ENCODE data around the gene GABRR2.

The GABRR2 gene

GRCh38 chr6:89291256-89291819 is 23.8 kb downstream of the GABRR2 start:
- DNase-seq (ENCODE audit: low spot score) = no peak

DNA sequence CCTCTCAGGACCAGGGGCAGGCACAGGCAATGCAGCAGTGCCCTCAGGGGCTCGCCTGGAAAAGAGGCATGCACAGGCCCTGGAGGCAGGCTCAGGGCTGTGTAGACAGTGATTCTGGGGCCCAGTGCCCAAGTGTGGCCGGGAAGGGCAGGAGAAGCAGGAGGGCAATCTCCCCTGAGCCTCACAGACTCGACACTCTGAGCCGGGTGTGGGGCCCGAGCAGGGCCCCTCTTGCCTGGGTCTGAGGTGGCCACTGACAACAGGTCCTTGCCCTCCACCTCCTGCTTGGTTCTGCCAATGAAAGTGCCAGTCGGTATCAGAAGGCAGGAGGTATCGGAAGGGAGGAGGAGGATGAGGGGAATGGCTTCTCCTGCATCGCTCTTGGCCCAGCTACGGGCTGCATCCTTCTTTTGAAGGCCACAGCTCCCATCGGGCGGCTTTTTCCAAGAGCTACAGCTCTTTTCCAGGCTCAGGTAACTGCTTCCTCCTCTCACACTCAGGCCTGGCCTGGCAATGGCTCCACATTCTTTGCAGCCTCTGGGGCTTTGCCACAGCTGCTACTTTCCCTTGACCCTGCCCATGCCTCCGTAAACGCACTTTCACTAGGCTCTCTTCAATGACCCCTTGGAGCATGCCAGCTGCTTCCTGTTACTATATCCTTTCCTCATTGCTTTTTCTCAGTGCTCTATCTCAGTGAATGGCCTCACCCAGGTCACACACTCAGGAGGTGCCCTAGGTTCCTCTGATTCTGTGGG is 24.5 kb downstream of the GABRR2 start:
- no peak for DNase-seq (ENCODE audit: low spot score)

- no peak for DNase-seq (ENCODE audit: low spot score)
Measured at GRCh38 chr6:89289710-89290109, 25.4 kb downstream of the GABRR2 start.

DNA sequence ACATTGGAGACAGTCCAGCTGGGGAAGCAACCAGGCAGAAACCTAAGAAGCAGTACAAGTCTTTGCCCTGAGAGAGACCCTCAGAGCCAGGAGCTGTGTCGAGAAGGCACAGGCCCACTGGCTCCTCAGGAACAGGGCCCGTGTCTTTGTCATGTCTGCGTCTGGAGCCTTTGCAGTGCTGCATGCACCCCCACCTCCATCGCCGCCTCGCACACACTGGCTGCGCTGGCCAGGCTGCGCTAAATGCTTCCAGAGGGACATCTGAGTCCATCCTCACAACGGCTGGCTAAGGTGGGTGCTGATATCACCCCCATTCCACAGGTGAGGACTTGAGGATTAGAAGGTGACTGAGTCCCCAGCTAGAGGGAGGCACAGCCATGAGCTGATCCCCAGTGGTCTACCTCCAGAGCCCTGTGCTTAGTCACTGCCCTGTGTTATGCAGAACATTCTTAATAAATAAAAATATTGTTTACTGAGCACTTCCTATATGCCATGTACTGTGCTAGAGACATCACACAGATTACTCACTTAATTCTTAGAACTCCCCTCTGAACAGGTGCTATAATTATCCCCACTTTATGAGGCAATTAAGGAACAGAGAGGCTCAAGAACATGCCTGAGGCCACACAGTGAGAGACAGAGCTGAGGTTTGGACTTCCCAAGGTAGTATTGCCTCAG is 27.6 kb downstream of the GABRR2 start:
- DNase-seq (ENCODE audit: low spot score) = no peak

DNA sequence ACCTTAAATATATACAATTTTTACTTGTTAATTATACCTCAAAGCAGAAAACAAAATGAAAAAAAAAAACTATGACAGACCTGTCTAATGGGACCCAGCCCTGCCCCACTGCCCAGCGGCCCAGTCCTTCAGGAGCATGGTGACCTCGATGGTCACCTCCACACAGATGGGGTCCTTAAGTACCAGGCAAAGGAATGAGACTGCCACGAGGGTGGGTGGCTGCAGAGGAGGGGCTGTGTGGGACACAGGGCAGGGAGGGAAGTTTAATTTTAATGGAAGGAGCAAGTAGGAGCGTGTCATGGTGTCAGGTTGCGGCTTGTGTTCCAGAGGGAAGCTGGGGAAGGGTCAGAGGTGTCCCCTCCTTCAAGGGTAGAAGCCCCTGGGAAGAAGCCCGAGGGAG is 28.6 kb downstream of the GABRR2 start:
- DNase-seq (ENCODE audit: low spot score) = no peak

- DNase-seq (ENCODE audit: low spot score) = no peak
Measured at GRCh38 chr6:89284963-89285735, 29.9 kb downstream of the GABRR2 start.

DNA sequence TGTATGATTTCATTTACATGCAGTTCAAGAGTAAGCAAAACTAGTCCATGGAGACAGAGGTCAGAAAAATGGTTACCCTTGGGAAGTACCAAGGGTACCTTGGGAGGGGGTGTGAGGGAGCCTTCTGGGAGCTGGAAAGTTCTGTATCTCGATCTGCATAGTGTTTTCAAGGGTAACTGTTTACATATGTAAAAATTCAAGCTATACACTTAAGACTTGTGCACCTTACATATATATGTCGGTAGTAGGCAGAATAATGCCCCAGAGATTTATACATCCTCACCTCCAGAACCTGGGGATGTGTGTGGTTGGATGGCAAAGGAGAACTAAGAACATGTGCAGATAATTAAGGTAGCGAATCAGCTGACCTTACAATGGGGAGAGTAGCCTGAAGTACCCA is 31.0 kb downstream of the GABRR2 start:
- DNase-seq (ENCODE audit: low spot score) = no peak

DNA sequence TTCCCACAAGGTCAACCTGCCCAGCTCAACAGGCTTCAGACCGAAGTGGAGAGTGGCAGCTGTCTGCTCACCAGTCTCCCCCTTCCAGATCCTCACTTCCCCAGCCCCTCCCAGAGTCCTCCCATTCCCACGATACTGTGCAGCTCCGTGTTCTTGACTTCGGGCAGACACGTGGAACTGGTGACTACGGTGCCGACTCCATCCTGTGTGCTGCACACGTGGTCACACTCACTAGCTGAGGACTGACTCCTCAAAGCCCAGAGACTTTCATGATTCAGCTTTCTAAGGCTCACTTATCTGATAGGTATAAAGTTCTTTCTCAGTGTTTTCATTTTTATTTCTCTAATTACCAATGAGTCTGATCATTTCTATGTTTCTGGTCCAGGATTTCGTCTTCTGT is 32.4 kb downstream of the GABRR2 start:
- DNase-seq (ENCODE audit: low spot score) = no peak

- peak; percentile 32 for DNase-seq (ENCODE audit: low spot score)
Measured at GRCh38 chr6:89281779-89282246, 33.3 kb downstream of the GABRR2 start.

DNA sequence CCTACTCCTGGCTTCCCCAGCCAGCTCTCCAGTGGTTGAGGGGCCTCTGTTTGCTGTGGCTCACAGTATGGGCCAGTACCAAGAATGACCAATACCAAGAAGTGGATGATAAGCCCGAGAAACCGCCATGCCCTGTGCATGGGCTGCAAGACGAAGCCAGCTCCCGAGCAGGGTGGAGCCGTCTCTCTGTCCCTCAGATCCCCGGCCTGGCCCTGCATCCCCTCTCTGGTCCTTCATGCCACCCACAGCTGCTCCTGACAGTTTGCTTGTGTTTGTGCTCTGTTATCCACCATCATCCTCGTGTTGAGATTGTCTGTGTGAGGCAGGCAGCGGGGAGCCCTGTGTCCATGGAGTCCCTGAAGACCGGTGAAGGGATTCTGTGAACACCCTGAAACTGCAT is 36.1 kb downstream of the GABRR2 start:
- DNase-seq (ENCODE audit: low spot score) = no peak

DNA sequence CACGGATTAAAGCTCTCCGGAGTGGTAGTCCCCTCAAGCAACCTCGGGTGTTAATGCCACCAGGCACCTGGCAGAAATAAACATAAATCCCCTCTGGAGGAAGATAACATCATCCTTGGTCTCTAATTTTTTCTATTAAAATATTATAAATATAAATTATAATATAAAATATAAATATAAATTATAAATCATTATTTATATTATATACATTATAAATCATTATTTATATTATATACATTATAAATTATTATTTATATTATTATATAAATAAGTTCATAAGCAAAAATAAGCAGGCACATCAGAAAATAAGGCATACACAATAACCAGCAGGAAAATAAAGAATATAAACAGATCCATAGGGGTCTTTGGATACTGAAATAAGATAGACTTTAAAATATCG is 39.2 kb downstream of the GABRR2 start:
- DNase-seq (ENCODE audit: low spot score) = no peak

DNA sequence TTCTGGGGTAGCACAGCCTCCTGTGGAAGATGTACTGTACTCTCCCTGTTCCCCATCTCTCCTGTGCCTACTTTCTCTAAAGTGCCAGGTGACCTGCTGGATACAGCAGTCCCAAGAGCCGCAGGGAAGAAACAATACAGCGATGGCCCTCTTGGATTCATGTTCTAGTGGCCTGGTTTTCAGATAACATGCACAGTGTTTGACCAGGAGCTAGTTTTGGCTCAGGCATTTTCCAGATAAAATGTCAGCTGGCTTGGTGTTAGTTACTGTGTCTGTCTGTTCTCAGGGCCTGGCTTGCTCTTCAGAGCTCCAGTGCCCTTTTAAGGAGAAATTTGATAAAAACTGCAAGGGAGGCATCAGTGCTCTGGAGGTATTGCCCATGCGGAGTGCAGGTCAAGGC is 41.3 kb downstream of the GABRR2 start:
- no peak for DNase-seq (ENCODE audit: low spot score)

GRCh38 chr6:89272596-89272995 is 42.5 kb downstream of the GABRR2 start:
- no peak for DNase-seq (ENCODE audit: low spot score)

DNA sequence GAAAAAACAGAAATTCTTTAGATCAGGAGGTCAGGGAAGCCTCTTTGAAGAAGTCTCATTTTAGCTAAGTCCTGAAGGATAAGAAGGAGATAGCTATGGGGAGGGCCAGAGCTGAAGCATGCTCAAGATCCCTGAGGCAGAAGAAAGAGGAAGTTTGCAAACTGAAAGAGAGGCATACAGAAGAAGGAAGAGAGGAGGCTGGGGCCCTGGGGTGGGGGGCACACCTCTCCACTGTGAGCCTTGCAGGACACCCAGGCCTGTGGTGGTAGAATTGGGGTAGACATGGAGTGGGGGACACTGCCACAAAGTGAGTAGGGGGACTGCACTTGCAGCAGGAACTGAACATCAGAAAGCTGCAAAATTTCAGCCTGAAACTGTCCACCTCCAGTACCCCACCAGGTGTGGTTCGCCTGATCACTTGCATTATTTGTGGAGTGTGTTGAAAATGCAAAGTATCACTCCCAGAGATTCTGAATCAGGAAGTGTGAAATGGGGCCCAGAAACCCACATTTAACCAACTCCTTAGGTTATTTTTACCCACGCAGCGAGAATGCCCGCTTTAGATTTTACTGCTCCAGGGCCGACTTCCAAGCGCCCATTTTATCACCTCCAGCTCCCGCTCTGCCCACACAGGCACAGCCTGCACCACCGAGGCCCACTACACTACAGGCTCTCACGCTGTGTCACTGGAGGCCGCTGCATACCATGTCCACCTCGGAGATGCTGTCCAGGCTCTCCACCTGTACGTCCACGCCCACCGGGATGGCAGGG is 44.0 kb downstream of the GABRR2 start:
- no peak for DNase-seq (ENCODE audit: low spot score)

DNA sequence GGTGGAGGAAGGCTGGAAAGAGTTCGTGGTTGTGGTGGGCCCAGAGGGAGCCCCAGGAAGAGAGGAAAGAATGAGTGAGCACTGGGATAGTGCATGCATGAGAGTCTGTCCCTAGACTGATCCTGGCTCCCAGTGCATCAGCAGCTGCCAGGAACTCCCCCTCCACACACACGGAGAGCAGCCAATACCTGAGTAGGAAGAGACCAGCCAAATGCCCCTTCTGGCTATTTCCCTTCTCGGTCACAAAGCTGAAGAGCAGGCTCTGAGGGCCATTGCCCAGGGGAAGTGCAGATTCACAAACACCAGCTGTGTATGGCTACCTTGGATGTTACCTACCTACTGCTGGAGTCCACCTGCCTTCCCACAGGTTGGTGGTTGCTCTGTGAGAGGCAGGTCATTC is 45.1 kb downstream of the GABRR2 start:
- DNase-seq (ENCODE audit: low spot score) = no peak

GRCh38 chr6:89269252-89269651 is 45.8 kb downstream of the GABRR2 start:
- no peak for DNase-seq (ENCODE audit: low spot score)

DNA sequence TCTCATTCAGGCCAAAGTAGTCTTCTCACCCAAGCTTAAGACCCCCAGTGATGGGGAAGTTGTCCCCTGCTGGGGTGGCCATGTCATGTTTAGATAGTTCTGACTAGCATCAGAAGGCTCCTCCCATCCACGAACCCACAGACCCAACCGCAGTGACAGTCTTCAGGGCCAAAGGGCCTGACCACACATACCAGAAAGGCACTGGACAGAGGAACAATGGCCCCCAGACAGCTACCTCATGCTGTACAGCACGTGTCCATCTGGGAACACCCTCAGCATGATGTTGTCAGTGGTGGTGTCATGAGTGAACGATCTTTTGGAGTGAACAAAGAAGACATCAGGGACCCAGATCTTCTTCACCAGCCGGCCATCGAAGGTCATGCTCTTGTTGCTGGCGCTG is 46.3 kb downstream of the GABRR2 start:
- DNase-seq (ENCODE audit: low spot score) = no peak

GRCh38 chr6:89267918-89268317 is 47.2 kb downstream of the GABRR2 start:
- DNase-seq (ENCODE audit: low spot score) = no peak

GRCh38 chr6:89264296-89264695 is 50.8 kb downstream of the GABRR2 start:
- no peak for DNase-seq (ENCODE audit: low spot score)

DNA sequence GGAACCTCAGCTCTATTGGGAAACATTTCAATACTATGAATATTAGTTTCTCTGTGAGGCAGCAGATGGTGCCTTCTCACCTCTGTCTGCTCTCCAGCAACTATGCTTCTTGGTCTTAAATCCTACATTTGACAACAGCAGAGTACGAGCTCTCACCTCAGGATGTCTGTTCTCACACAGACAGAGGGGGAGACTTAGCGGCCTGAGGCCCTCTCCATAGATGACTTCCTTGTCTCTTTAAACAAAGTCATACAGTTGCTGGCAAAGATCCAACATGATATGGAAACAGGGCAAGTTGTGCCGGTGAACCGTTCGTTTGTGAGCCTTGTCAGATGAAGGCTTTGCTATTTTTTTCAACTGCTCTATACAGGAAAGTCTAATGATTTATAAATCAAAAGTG is 54.3 kb downstream of the GABRR2 start:
- DNase-seq (ENCODE audit: low spot score) = peak; percentile 28

DNA sequence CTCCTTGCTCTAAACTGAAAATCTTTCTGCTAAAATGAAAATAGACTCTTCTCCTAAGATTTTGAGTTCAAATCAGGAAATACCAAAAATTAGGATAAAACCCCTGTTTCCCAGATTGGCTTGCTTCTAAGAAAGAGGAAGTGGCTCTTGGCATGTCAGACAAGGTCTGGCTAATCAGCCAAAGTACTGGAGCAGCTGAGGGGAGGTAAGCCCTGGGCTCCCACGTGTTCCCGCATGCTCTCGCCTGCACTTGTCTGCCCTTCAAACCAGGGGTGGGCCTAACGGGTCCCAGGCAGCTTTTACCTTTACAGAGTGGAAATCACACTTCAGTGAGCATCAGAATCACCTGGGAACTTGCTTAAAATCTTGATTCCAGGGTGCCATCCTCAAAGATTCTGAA is 54.8 kb downstream of the GABRR2 start:
- no peak for DNase-seq (ENCODE audit: low spot score)

DNA sequence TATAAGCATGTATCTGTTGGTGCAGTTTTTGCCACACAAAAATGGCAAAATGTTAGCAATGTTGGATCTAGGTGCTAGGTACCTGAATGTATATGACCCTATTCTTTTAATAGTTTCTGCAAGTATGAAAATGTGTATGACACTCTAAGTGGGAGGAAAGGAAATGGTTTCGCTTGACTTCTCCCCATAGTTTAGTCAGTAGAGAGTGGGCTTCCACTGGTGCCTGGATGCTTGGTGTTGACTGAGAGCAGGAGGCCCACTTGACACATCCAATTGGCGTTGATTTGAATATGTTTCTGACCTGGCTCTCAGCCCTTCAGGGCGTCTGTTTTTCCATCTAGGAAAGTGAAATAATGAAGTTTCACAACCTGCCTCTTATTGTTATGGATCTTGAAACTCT is 56.2 kb downstream of the GABRR2 start:
- no peak for DNase-seq (ENCODE audit: low spot score)

Data from hematopoietic multipotent progenitor cell treated with erythropoietin and hydrocortisone succinate and interleukin-3 and kit ligand, for 15 days (in vitro differentiated cells).